Measurements from ENCODE around the gene METTL16.
"Not testable (repeated sequence)": the region's sequence is repeated elsewhere in the genome, so short reads cannot be mapped to it uniquely, and the experiment has no call there.

Gene METTL16

DNA sequence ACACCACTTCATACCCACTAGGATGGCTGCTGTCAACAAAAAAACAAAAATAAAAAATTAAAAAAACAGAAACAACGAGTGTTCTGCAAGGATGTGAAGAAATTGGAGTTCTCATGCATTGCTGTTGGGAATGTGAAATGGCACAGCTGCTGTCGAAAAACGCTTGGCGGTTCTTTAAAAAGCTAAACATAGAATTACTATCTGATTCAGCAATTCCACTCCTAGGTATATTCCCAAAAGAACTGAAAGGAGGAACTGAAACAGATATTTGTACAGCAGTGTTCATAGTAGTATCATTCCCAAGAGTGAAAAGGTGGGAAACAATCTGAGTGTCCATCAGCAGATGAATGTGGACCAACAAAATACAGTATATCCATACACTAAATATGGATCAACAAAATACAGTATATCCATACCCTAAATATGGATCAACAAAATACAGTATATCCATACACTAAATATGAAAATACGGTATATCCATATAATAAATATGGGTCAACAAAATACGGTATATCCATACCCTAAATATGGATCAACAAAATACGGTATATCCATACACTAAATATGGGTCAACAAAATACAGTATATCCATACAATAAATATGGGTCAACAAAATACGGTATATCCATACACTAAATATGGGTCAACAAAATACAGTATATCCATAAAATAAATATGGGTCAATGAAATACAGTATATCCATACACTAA, 8.7 kb downstream of the METTL16 start:
- DNase-seq, result no peak

DNA sequence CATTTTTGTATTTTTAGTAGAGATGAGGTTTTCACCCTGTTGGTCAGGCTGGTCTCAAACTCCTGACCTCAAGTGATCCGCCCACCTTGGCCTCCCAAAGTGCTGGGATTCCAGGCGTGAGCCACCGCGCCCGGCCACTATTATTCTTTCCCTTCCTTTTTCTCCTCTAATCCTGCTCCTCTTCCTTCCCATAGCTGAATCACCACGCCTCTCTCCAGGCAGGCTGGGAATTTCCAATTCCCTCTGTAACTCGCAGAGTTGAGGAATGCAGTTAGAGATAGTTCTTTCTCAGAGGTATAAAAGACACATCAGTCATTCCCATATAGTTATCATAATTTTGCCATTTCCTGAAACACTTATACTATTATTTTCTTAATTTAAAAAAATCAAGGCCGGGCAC, 11.2 kb downstream of the METTL16 start:
- no peak for DNase-seq

DNA sequence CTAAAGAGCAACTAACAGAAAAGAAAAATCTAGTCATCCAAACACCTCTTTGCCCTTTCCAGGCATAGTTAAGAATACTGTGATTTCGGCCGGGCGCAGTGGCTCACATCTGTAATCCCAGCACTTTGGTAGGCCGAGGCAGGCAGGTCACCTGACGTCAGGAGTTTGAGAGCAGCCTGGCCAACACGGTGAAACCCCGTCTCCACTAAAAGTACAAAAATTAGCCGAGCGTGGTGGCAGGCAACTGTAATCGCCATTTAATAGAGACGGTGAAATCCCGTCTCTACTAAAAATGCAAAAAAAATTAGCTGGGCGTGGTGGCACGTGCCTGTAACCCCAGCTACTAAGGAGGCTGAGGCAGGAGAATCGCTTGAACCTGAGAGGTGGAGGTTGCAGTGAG, 22.4 kb downstream of the METTL16 start:
- DNase-seq, result not testable (repeated sequence)

DNA sequence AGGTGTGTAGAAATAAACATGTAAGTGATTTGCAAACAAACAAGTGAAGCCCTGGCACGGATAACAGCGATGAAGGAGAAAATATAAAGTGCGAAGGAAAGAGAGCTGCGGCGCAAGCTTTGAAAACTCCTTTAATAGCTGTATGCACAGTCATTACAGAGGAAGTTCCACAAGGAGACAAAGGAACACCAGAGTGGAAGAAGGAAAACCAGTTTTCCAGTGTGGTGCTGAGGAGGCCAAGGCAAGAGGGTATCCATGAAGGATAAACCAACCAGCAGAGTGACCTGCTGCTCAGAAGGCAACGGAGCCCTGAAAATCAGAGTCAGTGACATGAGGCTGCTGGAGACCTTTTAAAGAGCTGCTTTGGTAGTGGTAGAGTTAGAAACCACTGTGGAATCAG, 24.4 kb downstream of the METTL16 start:
- DNase-seq, result no peak

DNA sequence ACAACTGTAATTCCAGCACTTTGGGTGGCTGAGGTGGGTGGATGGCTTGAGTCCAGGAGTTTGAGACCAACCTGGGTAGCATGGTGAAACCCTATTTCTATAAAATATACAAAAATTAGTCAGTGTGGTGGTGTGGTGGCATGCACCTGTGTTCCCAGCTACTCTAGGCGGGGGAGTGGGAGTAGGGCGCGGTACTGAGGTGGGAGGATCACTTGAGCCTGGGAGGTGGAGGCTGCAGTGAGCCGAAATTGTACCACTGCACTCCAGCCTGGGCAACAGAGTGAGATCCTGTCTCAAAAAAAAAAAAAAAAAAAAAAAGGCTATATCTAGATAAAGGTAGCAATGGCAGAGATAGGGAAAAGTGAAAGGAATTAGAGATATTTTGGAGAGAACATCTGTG, 25.0 kb downstream of the METTL16 start:
- DNase-seq, result not testable (repeated sequence)

DNA sequence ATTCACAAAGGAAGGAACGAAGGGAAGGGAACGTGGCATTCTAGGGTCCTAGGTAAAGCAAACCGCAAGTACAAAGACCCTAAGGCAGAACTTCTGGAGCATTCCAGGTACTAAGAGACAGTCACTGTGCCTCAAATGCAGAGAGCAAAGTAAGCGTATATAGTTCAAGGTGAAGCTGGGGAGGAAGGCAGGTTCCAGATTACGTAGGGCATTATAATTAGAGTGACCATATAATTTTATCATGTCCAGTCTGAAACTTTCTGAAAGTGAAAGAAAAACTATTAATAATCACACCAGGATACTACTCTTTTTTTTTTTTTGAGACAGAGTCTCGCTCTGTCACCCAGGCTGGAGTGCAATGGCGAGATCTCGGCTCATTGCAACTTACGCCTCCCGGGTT, 25.7 kb downstream of the METTL16 start:
- no peak for DNase-seq

DNA sequence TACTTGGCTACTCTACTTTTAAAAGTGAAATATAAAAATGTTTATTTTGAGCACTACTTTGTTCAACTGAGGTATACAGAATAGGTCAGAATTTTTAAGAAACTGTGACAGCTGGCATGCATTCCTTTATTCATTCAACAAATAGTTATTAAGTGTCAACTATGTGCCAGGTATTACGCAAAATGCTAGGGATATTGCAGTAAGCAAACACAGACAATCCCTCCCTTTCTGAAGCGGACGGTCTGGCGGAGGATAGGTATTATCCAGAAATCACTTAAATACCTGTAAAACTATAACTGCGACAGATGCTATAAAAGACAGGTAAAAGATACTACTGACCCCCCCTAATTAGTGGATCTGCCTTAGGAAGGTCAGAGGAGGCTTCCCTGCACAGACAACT, 26.1 kb downstream of the METTL16 start:
- no peak for DNase-seq

DNA sequence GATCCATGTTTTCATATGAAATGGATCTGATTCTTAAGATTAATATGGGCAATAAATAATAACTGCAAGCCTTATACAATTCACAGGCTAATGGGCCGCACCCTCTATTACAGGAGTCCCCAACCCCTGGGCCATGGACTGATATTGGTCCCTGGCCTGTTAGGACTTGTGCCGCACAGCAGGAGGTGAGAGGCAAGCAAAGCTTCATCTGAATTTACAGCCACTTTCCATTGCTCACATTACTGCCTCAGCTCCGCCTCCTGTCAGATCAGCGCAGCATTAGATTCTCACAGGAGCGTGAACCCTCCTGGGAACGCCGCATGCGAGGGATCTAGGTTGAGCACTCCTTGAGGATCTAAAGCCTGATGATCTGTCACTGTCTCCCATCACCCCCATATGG, 26.8 kb downstream of the METTL16 start:
- DNase-seq, result no peak

DNA sequence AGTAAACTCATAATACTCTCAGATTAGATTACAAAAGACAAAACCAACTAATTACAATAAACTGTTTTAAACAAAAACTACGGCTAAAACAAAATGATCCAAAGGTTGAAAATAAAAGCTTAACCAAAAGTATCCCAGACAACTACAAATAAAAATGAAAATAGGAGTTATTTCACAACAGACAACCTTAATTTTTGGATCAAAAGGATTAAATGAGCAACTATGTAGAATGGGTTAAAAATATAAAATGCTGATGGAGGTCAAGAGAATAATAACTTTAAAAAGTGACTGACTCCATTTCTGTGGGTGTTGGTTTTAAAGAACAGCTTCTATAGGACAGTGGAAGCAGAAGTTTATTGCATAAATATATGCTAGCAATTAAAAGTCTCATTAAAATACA, 28.6 kb downstream of the METTL16 start:
- DNase-seq, result no peak

DNA sequence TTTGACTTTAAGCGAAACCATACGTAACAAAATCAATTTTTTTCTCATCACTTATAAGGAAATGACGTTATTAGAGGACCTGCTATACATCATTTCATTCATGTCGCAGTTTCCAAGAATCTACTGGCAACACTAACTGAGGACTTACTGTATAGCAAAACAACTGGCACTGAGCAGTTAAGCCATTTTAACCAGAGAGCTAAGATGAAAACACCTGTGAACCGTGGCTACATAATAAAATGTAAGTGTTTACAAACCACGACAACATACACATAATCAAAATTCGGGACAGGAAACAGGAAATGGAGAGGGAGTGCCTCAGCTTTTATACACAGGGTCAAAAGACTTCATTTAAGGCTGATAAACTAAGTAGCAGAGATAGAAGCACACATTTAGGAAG, 29.5 kb downstream of the METTL16 start:
- DNase-seq, result no peak

DNA sequence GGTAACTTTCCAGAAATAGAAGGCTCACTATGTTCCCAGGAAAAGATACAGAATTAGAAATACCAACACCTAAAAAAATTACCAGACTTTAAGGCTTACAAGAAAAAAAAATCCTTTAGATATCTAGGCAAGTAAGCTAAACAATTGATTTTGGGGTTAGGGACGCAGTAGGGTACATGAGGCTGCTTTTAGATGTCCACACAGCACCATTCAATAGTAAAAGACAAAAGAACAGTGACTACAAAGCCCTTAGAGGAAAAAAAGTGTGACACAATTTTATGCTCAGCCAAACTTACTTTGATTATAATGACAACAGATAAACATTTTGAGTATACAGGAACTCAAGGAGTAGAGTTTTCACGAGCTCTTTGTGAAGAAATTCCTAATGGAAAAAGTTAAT, 29.9 kb downstream of the METTL16 start:
- DNase-seq, result no peak

DNA sequence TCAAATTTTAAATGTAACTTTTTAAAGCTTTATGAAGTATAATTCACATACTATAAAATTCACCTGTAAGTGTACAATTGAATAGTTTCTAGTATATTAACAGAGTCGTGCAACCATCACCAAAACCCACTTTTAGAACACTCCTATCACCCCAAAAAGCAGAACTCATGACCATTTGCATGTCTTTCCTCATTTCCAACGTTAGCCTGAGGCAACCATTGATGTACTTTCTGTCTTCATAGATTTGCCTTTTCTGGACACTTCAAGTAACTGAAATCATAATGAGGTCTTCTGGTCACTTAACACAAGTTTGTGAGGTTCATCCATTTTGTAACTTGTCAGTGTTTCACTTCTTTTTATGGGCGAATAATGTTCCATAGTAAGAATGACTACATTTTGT, 33.2 kb downstream of the METTL16 start:
- DNase-seq, result no peak

DNA sequence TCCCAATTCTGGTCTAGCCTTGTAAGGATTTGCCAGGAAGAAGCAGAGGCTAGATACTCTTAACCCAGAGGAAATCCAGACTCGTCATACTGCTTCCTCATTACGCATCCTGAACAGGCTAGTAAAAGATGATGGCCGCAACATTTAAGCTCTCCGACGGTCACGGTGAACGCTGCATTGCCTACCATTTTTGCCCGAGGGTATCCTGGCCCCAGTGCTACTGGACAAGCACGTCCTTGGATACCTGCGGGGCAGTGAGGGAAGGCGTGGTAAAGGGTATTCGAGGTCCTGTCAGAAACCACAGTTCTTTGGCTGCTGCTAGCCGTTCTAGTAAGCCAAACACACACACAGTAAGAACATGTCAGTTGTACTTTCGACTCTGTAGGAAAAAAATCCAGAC, 36.6 kb downstream of the METTL16 start:
- no peak for DNase-seq

DNA sequence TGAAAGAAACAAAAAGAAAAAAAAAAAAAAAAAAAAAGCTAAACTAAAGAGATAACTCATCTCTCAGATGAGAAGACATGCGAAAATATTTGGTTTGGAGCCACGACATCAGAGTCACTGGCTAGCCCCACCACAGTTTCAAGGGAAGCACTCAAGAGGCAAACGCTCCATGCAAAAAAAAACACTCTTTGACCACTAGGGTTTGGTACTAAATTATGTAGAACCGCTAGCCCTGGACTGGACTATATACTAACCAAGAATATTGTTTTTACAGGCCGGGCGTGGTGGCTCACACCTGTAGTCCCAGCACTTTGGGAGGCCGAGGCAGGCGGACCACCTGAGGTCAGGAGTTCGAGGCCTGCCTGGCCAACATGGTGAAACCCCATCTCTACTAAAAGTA, 37.3 kb downstream of the METTL16 start:
- DNase-seq, result no peak

DNA sequence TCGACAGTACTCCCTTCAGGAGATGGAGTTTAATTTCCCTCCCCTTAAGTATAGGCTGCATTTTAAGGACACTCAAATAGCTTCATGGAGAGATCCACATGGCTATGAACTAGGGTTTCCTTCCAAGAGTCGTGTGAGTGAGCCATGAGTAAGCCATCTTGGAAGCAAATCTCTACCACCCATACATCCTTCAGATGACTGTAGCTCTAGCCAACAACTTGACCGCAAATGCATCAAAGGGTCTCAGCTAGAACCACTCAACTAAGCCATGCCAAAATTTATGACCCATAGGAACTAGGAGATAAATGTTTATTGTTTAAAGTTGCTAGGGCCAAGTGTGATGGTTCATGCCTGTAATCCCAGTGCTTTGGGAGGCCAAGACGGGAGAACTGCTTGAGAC, 43.4 kb downstream of the METTL16 start:
- no peak for DNase-seq

DNA sequence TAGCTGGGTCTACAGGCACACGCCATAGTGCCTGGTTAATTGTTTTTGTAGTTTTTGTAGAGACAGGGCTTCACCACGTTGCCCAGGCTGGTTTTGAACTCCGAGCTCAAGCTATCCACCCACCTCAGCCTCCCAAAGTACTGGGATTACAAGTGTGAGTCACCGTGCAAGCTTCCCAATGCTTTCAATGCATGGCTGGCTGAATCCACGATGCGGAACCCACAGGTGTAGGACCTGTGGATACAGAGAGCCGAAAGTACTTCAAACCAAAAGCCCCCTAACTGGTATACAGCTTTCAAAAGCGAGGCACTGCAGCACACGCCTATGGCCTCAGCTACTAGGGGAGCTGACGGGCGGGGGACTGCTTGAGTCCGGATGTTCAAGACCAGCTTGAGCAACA, 44.8 kb downstream of the METTL16 start:
- no peak for DNase-seq

DNA sequence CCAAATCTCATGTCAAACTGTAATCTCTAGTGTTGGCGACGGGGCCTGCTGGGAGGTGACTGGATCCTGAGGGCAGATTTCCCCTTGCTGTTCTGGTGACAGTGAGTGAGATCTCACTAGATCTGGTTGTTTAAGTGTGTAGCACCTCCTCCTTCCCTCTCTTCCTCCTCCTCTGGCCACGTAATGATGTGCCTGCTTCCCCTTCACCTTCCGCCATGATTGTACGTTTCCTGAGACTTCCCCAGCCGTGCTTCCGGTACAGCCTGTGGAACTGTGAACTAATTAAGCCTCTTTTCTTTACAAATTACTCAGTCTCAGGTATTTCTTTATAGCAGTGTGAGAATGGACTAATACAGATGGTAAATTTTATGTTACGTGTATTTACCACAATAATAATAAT, 49.2 kb downstream of the METTL16 start:
- no peak for DNase-seq

DNA sequence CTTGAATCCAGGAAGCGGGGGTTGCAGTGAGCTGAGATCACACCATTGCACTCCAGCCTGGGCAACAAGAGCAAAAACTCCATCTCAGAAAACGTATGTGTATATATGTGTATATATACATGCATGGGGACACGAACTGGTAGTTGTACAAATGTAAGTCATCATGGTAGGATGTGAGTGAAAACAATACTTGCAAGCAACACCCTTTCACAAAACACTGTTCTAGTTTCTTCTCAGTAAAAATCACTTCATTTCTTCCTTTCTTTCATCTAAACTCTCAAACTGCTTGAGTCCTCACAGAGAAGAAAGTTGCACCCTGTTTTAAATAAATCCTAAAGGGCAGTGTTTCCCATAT, 51.8 kb downstream of the METTL16 start:
- DNase-seq, result no peak

DNA sequence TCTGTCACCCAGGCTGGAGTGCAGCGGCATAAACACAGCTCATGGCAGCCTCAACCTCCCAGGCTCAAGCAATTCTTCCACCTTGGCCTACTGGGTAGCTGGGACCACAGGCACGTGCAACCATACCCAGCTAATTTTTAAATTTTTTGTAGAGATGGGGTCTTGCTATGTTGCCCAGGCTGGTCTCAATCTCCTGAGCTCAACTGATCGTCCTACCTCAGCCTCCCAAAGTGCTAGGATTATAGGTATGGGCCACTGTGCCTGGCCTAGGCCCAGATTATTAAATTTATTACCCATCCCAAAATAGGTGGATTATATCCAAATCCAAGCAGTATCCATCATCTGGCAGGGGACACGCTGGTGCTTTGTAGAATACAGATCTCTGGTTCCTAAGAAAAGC, 53.8 kb downstream of the METTL16 start:
- DNase-seq, result no peak

DNA sequence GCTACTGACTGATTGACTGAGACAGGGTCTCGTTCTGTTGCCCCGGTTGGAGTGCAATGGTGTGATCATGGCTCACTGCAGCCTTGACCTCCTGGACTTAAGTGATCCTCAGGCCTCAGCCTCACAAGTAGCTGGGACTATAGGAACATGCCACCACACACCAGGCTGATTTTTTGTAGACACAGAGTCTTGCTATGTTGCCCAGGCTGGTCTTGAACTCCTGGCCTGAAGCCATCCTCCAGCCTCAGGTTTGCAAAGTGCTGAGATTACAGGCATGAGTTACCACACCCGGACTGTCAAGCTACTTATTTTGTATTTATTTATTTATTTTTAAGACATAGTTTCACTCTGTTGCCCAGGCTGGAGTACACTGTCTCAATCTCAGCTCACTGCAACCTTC, 55.2 kb downstream of the METTL16 start:
- DNase-seq, result no peak

DNA sequence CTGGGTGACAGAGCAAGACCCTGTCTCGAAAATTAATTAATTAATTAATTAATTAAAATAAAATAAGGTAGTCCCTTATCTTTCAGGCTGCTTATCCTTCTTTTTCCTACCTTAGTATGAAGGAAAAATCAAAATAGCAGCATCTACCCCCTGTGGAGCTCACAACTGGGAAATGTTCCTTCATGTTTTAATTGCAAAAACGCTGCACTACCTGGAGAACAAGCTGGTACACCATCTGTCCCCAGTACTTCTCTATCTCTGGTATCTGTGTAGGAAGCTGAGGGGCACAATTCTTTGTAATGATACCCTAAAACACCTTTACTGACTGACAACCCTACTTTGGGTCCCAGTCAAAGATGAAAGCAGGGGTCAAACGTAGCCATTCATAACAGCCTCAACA, 55.7 kb downstream of the METTL16 start:
- DNase-seq, result no peak

DNA sequence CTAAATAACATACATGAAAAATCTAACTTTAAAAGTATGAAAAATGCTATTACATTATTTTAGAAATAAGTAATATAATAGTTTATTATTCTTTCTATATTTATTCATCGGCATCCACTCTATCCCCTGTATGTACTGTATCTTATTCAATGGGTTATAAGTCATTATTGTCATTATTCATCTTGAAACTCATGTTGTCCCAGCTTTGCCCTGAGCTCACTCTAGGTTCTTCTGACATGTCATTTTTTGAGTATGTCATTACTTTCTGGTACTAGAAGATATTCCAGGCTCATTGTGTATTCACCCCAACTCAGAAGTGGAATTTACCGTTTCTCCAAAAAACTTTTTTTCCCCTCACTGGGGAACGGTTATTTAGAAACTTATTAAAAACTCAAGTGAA, 57.8 kb downstream of the METTL16 start:
- no peak for DNase-seq

DNA sequence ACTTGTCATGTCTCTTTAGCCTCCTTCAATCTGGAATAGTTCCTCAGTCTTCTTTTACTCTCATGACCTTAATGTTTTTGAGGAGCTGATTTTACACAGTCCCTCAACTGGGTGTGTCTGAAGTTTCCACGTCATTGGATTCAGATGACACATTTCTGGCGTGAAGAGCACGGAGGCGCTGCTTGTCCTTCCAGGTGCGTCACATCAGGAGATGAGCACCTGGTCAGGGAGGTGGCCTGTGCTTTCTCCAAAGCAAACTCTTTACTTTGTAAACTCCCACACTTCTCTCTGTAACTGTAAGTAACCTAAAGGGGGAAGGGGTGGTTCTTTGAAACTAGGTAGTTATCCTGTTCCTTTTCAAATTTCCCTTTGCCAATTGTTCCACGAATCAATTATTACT, 58.4 kb downstream of the METTL16 start:
- DNase-seq, result no peak

DNA sequence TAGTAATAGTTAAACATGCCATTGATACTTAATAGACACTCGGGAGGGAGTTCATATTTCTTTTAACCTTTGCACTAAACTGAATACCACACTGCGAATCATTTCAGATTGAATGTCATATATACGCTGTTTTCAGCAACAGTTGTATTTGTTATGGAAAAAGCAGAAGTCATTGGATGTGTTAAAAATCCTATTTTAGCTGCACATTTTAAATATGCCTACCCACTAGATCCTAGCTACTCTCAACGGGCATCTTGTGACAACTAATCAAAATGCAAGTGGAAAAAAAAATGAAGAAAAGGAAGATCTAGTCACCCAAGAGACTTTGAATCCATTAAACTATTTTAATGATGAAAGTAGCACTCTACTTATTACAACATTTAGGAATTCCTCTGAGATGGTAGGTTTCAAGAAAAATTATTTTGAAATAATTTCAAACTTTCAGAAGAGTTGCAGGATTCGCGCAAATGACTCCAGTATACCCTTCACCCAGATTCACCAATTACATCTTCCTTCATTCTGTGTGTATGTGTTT, 59.4 kb downstream of the METTL16 start:
- no peak for DNase-seq

DNA sequence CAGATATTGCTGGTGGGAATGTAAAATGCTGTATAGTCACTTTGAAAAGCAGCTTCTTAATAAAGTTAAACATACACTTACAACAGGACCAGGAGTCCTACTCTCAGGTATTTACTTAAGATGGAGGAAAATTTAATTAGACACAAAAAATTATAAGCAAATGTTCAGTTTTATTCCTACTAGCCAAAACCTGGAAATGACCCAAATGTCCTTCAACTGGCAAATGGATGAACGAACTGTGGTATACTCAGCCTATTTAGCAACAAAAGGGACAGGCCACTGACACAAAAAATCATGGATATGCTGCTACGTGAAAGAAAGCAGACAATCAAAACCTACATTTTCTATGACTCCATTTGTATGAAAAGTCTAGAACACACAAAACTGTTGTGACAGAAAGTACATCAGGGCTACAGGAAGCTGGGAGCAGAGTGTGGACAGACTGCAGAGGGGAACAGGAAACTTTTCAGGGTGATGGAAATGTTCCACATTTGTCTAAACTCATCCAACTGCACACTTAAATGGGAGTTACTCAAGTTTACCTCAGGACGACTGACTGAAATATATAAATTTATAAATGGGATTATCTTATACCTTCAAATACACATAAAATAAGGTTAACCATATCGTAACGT, 61.6 kb downstream of the METTL16 start:
- DNase-seq, result no peak
